ENCODE data around the gene SGSM2.

SGSM2 gene

DNA sequence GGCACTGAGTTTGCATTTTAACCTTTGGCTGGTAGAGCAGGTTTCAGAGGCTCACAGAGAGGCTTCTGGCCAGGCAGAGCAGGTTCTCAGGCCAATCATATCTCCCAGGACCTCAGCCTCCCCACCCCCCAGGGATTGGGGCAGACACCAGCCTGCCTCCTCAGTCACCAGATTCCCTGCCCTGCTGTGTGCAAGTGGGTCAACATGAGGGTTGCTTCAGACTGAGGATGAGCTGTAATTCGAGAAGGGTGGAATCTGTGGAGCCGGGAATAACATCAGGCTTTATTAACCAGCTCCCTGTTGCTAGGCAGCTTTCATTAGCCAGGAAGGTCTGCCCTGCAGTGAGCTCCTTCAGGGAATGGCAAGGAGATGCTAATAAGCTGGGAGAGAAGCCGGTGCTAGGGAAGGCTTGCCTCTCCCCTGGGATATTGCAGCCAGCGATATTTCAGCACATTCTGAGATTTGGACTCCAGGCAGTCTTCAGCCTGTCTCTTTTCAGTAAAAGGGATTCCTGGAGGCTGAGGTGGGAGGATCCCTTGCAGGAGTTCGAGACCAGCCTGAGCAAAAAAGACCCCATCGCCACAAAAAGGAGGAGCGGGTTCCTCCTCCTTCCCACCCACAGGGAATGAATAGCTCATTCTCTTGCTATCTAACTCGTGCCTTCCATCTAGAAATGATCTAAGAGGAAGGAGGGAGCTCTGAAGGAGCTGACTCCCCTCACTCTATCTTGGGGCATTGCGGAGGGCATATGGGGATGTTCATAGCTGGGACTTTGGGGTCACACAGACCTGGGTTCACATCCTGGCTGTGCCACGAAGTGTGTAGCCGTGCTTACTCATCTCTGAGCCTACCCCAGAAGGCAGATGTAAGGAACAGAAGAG lies 10.7 kb downstream of the SGSM2 start:
- no peak overlapping the region for H3K4me3 ChIP-seq (ENCODE audit: low read depth, low read length)
- in situ Hi-C loops (cut with HindIII; ENCODE audit: low sequenced_read_pairs), result no loop called here
- TF ChIP-seq, protein P1, sequence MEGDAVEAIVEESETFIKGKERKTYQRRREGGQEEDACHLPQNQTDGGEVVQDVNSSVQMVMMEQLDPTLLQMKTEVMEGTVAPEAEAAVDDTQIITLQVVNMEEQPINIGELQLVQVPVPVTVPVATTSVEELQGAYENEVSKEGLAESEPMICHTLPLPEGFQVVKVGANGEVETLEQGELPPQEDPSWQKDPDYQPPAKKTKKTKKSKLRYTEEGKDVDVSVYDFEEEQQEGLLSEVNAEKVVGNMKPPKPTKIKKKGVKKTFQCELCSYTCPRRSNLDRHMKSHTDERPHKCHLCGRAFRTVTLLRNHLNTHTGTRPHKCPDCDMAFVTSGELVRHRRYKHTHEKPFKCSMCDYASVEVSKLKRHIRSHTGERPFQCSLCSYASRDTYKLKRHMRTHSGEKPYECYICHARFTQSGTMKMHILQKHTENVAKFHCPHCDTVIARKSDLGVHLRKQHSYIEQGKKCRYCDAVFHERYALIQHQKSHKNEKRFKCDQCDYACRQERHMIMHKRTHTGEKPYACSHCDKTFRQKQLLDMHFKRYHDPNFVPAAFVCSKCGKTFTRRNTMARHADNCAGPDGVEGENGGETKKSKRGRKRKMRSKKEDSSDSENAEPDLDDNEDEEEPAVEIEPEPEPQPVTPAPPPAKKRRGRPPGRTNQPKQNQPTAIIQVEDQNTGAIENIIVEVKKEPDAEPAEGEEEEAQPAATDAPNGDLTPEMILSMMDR (IDR thresholded peaks at IDR 0.05; ENCODE audit: low read depth, low read length), result no peak
- DNase-seq (ENCODE audit: low read depth, low spot score), result peak; percentile 71

DNA sequence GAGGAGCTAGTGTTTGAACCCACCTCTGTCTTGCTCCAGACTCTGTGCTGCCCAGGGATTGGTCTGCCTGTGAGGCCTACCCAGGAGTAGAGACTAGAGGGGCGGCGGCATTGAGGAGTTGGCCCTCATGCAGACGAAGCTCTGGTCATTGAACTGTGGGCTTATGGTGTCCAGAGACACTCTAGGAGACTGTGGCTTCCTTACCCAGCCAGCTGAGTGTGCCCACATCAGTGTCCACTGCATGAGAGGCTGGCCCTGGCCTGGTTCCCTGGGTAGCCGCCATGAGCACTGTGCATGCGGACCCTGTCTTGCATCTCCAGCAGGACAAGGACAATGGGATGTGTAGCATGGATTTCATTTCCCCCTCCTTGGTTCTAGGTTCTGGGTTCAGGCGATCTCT lies 14.0 kb downstream of the SGSM2 start:
- H3K4me3 ChIP-seq (ENCODE audit: low read depth, low read length), result no peak overlapping the region
- no peak for DNase-seq (ENCODE audit: low read depth, low spot score)
- TF ChIP-seq, protein P1 (IDR thresholded peaks at IDR 0.05; ENCODE audit: low read depth, low read length), result no peak
- in situ Hi-C loops (cut with HindIII; ENCODE audit: low sequenced_read_pairs), result no loop called here

DNA sequence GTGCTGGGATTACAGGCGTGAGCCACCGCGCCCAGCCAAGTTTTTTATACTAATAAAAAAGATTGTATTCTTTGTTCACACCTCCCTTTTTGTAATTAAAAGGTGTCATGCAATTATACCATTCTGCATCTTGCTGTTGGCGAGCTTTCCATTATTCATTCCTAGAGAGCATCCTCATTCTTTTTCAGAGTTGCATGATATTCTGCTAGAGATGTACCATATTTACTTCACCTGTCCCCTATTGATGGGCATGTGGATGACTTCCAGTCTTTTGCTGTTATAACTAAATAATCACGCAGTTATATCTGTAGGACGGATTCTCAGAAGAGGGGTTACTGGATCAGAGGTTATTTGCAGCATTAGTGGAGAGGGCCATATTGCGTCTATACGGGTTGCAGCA lies 17.0 kb downstream of the SGSM2 start:
- in situ Hi-C loops (cut with HindIII; ENCODE audit: low sequenced_read_pairs), result no loop called here
- no peak for DNase-seq (ENCODE audit: low read depth, low spot score)
- TF ChIP-seq, protein P1 (IDR thresholded peaks at IDR 0.05; ENCODE audit: low read depth, low read length), result no peak
- H3K4me3 ChIP-seq (ENCODE audit: low read depth, low read length), result no peak overlapping the region

DNA sequence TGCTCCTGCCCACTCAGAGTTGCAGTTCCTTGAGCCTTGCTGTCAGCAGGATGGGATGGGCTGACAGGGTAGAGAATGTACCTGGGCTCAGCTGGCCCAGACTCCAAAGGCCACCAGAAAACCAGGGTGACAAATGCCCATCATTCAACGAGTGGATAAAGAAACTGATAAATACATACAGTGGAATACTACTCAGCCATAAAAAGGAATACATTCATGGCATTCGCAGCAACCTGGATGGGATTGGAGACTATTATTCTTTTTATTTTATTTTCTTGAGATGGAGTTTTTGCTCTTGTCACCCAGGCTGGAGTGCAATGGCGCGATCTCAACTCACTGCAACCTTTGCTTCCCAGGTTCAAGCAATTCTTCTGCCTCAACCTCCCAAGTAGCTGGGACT lies 19.9 kb downstream of the SGSM2 start:
- no peak for DNase-seq (ENCODE audit: low read depth, low spot score)
- no peak overlapping the region for H3K4me3 ChIP-seq (ENCODE audit: low read depth, low read length)
- TF ChIP-seq, protein P1 (IDR thresholded peaks at IDR 0.05; ENCODE audit: low read depth, low read length), result no peak
- in situ Hi-C loops (cut with HindIII; ENCODE audit: low sequenced_read_pairs), result no loop called here

DNA sequence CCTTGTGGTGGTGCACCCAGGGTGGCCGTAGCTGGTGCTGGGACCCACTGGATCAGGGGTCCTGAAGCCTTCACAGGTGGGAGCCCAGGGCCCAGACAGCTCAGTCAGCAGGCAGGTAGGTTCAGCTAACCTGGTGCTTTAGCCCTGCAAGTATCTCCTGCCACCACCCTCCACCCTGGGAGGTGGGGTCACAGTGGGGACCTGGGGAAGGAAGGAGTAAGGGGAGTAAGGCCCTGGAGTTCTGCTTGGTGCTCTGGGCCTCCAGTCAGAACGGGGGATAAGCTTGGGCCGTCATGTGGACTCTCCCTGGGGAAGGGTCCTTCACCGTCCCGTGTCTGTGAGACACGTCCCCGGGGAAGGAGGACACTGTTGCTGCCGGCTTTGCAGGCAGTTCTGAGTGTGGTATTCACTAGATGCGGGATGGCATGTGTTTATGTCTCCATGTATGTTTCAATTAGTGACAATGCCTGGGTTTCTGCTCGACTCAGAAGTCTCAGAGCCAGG lies 20.7 kb downstream of the SGSM2 start:
- no peak overlapping the region for H3K4me3 ChIP-seq (ENCODE audit: low read depth, low read length)
- DNase-seq (ENCODE audit: low read depth, low spot score), result no peak
- in situ Hi-C loops (cut with HindIII; ENCODE audit: low sequenced_read_pairs), result no loop called here
- TF ChIP-seq, protein P1 (IDR thresholded peaks at IDR 0.05; ENCODE audit: low read depth, low read length), result no peak

DNA sequence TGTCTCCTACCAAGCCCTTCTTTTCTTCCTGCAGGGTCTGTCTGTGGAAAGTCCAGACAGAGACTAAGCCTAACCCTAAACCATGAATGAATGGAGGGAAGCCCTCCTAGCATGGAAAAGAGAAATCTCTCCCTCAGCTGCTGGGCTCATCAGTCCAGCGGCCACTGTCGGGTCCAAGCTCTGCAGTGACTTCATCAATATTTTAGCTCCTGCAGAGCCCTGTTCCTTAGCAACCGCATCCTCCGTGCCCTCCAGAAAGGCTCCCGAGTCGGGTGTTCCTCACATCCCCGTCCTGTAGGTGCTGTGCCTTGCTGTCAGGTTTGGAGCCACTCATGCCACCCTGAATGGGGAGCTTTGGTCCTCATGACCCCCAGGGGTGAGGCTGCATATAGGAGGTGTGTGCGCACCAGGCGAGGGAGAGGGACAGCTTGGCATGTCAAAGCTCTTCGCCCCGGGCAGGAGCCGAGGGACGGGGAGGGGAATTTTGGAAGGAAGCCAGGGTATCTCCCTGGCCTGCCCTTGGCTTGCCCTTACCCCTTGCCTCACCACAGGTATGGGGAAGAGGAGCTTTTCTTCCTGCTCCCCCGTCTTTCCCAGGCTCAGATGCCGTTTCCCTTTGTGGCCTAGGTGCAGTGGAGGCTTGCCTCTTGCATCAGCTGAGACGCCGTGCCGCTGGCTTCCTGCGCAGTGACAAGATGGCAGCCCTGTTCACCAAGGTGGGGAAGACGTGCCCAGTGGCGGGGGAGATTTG lies 23.9 kb downstream of the SGSM2 start:
- TF ChIP-seq, protein P1 (IDR thresholded peaks at IDR 0.05; ENCODE audit: low read depth, low read length), result no peak
- no peak for DNase-seq (ENCODE audit: low read depth, low spot score)
- in situ Hi-C loops (cut with HindIII; ENCODE audit: low sequenced_read_pairs), result no loop called here
- no peak overlapping the region for H3K4me3 ChIP-seq (ENCODE audit: low read depth, low read length)

All from astrocyte of the spinal cord (primary cell).